GM21390 (cell line): ENCODE data around the gene ALK.

ENCODE experiments used
- ATAC-seq: cut with Tn5 transposase; IDR thresholded peaks from one replicate; pipeline ENCODE4 v1.9.1; 2021; ENCODE audit not compliant: unreplicated experiment

The ALK gene

DNA sequence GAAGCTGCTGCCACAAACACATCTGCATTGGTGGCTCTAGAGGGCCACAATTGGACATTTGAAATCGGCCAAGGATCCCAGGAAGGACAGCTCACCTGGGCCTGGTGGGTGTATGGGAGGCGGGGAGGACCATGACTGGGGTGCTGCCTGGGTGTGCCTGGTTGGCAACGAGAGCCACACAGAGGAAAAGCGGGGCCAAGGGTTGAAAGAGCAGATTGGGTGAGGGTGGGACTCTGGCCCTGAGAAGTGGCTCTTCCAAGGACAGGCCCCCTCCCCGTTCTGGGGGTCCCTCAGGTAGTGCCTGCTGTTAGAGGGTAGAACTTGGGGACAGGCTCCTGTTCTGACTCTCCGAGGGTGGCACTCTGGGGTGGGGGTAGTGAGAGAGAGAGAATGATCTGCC is 703.3 kb downstream of the ALK start:
- ATAC-seq: no peak

DNA sequence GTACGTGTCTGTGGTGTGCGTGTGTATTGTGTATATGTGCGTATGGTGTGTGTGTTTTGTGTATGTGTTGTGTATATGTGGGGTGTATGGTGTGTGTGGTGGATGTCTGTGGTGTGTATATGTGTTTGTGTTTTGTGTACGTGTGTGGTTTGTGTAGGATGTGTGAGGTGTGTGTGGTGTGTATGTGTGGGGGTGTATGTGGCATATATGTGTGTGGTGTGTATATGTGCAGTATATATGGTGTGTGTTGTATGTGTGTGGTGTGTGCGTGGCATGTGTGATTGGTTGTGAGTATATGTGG is 704.8 kb downstream of the ALK start:
- no peak for ATAC-seq

DNA sequence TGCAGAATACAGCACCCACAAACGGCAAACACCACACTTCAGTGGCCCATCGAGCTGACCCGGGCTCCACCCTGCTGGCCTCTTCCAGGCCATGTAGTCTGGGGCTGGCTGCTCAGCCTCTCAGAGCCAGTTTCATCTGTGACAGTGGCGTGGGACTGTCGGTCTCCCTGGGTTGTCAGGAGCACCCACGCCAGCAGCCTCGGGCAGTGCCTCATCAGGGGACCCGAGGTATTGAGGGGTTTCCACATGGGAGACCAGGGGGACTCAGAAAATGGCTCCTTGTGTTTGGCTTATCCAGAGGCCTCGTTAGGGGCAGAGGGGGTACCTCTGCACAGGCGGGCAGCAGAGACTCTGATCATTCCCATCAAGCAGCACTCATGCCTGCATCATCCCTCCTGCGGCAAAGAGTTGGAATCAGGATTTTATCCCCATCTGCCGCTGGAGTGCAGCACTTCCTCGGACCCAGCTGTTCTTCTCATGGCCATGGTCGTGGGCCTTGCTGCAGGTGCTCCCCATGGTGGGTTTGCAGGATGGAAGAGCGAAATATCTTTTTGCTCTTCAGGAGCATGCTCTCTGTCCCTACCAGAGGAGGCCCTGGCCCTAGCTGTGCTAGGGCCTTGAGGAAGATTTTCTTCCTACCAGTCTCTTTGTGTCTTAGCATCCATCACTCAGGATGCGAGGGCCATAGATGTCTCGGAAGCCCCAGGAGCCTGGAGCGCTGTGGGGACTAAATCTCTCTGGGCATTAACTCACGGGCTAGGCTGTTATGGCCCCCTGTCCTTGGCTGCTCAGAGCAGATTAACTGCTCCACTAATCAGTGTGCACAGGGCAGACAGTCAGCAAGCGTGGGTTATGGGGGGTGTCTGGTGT is 705.4 kb downstream of the ALK start:
- no peak for ATAC-seq

DNA sequence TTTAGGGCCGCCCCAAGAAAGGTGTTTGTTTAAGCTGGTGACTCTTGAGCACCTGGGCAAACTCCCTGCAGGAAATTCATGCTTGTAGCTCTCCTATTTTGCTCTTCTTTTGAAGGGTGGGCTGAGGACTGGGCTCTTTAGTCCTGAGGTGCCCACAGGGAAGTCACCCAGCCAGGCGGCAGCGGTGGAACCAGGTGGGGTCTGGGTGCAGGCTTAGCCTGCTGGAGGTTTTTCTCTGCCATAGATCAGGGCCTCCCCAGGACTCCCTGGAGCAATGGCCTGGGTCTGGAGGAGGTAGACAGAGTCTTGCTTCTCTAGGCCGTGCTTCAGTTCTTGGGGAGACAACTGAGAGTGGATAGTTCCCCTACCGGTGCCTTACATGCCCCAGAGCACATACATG is 706.3 kb downstream of the ALK start:
- no peak for ATAC-seq

DNA sequence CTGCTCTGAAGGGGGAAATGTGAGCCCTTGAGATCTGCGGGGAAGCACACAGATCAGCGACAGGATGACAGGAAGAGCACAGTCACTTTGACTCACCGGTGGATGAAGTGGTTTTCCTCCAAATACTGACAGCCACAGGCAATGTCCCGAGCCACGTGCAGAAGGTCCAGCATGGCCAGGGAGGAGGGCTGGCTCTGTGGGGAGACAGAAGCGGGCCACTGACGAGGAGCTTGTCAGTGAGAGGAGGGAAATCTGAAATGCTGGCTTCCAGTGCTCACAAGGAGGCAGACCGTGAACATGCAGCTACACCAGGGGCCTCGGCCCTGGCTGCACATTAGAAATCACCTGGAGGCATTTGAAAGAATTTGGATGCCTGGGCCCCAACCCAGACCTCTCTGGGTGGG is 707.5 kb downstream of the ALK start:
- ATAC-seq: no peak

DNA sequence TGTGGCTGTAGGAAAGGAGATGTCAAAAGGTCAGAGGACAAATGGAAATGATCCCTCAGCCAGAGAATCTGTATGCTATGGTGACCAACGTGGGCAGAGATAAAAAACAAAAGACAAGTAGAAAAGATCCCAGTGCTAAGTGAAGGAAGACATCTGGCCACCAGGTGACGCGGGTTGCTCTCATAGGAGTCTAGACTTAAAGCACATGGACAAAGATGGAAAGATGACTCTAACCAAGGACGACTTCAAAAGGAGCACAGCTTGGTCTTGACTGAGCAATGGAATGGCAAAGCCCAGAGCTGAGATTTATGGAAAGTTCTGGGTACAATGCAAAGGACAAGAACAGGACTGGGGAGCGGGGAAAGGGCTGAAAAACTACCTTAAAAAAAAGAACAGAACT is 709.4 kb downstream of the ALK start:
- ATAC-seq: no peak

DNA sequence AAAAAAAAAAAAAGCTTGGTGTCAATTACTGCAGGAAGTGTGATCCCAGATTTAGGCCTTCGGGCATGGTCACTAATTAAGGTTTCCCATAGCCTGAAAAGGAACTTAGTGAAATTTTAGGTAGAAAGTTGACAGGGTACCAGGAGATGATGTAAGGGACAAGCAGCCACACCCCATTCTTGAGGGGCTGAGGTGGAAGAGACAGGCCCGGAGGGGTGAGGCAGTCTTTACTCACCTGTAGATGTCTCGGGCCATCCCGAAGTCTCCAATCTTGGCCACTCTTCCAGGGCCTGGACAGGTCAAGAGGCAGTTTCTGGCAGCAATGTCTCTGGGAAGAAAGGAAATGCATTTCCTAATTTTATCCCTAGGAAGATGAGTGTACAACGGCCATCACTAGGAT is 711.8 kb downstream of the ALK start:
- ATAC-seq: no peak

DNA sequence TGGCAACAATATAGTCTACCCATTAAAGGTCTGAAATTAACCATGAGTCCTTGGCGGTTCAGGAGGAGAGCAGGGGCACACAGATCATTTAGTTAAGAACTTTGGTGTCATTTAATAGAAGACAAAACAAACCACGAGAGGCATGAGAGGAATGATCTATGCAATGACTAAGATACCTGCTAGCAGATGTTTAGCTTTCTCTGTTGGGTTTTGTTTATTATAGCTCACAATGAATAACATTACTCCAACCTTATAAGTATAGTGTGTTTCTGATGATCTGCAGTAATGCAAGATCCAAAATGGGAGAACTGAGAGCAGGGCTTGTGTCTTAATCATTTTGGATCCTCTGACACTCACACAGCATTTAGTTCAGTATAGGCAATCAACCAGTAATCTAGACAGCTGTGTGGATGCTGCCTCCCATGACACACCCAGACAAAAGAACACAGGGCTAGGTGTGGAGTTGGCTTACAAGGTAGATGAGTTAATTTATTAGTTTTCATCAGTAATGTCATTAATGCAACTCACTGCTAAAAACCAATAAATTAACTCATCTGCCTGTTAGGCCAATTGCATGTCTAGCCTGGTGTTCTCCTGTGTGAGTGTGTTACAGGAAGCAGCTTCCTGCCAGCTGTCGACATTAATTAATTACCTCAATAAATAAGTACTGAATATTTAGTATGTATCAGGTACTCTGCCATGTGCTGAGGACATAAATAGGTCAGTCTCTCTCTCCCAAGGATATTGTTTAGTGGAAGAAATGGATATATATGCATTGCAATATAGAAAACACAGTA is 713.8 kb downstream of the ALK start:
- ATAC-seq: no peak

DNA sequence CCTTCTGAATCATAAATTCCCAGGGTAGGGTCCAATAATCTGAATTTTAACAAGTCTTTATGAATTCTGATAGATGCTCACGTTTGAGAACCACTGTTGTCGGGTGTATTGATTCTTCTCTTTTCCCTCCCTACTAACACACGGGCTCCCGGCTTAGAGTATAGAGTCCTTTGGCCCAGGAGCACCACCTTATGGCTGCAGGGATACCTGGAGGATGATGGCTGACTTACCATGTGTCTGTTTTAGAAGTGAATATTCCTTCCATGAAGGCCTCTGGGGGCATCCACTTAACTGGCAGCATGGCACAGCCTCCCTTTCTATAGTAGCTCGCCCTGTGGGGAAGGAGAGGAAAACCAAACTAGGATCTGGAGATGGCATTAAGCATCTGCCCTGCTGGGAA is 714.4 kb downstream of the ALK start:
- no peak for ATAC-seq

DNA sequence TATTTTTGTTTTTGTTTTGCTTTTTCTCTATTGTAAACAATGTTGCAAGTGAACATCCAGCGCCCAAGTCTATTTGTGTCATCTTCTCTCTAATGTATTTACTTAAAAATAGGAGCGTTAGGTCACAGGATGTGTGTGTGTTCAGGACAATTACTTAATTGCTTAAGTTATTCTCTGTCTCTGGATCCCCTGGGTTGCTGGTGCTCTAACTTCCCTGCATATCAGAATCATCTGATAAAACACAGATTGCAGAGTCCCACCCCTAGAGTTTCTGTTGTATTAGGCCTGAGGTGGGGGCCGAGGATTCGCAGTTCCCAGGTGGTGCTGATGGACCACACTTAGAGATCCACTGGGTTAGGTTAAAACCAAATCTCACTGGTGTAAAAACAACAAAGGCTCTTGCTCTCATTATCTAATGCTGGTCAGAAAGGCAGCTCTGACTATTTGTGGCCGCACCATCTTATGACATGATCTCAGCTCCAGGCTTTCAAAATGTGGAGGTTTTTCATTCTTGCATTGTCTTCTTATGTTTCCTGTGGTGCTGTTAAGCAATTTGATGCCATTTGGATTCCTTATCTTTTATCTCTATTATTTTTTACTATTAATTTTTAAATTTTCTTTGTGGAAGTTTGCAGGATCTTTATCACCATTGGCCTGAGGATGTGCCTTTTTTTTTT is 718.4 kb downstream of the ALK start:
- ATAC-seq: no peak

DNA sequence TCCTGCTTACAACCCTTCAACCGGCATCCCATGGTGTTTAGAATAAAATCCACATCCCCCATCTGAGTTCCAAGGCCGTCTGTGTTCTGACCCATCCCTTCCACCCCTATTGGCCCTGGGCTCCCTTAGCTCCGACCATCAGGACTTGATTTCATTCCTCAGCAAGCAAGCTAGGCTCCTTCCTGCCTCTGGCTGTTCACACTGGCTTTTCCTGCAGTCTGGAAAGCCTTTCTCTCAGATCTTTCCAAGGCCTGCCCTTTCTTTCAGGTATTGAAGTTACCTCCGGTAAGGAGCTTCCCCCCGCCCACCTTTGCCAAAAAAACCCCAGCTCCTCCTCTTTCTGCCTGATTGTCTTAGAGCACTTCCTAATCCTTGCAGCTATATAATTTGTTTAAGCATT is 719.4 kb downstream of the ALK start:
- no peak for ATAC-seq

DNA sequence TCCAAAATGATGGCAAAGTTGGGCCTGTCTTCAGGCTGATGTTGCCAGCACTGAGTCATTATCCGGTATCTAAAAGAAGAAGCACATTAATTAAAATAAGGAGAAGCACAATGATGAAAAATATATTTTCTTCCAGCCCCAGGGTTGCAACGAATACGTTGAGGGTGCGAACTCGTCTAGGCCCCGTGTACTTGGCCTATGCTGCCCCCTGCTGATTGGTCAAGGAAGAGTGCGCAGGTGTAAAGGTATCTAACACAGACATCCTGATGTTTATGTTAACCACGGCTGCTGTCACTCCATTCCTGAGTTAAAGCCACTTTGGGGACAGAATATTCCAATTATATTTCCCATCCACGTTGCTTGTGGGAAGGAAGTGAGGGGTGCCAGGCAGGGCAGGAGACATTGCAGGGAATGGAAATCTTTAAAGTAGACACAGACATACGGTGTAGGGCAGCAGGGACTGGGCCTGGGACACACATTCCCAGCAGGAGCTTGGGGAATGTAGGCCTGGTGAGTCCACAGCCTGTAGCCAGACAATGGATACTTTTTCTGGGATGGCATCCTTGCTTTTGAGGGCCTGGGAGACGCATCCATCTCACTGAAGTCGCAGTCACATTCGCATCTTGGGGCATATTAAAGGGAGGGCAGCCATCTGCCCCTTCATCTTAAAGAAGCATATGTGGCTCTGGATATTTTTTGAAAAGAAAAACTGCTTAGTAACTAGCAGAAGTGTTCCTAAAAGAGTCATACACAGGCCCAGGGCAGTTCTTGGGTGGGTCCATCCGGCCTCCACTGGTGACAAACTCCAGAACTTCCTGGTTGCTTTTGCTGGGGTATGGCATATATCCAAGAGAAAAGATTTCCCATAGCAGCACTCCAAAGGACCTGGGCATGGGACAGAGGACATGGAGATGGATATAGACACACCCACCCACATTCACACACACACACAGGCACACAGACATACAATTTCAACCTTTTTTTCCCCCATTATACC is 724.3 kb downstream of the ALK start:
- ATAC-seq: peak; percentile 58

DNA sequence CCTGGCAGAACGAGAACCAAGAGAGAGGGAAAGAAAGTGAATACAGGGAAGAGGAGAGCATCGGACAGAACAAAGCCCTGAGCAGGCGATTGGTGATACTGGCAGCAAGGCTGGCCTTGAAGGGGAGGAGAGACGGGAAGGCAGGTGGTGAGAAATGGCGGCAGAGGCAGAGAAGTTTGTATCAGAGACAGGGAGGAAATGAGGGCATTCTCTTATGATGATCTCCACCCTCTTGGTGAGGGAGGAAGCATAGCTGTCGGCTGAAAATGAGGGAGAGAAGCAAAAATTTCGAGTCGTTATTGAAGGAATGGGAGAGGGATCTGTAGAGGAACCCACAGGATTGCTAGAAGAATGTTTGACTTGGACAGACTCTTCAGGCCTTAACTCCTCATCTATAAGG is 725.6 kb downstream of the ALK start:
- no peak for ATAC-seq

DNA sequence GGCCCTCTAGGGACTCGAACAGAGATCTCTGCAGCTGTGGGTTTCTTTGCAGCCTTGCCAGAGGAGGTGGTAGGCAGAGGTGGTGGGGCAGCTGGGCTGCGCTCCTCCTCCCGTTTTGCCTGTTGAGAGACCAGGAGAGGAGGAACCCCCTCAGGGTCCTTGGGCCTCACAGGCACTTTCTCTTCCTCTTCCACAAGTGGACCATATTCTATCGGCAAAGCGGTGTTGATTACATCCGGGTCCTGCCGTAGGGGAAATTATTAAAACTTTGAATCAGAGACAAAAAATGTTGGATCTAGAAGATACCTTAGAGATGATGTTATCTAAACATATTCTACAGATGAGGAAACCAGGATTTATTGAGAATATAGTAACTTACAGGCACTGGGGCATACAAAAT is 727.7 kb downstream of the ALK start:
- ATAC-seq: no peak

DNA sequence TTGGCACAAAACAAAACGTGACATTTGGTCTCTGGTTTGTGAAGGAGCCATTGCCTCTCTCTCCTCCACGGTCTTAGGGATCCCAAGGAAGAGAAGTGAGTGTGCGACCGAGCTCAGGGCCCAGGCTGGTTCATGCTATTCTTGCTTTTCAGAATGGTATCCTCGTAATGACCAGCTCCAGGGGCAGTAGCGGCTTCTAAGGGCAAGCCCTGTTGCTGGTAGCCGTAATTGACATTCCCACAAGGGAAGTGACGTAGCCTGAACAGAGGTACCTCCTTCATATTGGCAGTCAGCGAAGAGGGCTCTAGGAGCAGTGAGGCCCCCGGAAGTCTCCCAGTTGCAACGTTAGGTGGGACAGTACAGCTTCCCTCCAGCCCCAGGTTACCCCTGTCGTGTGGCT is 728.3 kb downstream of the ALK start:
- ATAC-seq: no peak

DNA sequence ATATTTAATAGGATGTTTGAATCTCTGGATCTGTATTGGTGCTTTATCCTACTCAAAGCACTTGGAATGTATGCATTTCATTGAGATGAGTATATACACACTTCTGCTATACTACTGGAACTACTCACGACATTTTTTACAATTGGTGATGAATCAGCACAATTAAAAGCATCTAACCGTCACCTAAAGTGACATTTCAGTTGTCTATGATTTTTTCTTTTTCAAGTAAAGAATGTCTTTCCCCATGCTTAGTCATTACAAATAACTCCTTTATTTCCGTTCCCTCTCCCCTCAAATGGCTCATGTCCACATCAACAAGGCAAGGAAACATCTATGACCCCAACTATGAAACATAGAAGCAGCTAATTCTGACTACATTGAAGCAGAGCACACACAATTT is 728.9 kb downstream of the ALK start:
- no peak for ATAC-seq

DNA sequence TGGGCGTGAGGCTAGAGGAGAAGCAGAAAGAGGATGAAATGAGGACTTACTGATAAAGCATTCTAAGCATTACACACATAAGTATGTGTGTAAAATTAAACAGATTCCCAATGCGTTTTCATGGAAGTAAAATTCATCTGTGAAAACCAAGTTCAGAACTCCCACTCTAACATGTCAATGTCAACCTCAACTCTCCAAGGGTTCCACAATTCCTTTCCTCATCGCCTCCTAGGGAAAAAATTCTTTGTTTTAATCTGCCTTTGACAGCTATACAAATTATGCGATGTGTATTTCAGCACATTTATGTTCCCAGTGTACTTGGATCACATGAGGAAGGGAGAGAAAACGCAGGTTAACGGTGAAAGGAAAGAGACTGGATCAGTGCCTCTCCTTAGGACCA is 729.6 kb downstream of the ALK start:
- no peak for ATAC-seq

DNA sequence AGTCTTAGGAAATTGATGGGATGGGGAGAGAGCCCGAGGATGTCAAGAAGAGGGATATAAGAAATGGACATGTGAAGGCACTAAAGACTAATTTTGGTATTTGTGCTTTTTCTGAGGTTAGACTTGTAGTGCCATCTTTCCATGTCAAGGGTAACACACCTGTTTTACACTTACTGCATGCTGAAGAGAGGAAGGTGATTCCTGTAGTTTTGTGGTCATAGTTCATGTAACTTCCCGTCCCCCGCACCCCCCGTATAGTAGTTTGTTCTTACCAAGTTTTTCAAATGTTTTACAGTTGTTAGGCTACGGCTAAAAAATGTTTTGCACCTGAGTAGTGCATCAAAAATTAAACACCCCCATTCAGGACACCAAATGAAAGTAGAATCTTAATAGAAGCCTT is 732.3 kb downstream of the ALK start:
- peak; percentile 74 for ATAC-seq

DNA sequence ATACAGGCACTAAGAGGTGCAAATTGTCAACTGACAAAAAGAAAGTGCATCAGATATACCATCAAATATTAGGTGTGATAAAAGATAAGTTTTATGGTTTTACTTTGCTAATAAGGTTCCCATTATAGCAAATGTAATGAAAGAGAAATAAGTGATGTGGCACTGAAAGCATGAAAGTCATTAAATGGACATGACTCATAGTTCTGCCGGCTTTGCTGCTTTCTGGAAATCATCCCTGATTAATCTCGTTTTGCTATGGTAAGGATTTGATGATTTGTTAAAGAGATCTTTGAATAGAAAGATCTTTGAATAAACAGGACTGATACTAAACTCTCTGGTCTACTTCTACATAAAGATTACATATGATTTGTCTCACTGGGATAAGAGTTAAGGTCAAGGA is 733.5 kb downstream of the ALK start:
- no peak for ATAC-seq

DNA sequence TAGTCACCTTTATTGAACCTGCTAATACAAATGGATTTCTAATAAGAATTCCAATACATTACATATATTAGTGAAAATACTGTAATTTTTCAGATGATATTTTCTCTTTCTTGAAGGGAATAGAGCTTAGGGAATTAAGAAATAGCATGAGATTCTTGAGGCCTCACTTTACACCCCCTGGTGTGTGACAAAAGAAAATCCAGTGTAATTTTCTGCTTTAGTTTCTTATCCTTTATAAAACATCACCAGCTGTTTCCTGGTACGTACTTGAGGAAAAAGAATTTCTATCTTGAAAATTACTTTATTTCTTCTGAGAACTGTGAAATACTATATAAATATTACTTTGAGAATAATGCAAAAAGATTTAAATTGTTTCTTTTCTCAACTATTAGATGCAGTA is 734.6 kb downstream of the ALK start:
- no peak for ATAC-seq

DNA sequence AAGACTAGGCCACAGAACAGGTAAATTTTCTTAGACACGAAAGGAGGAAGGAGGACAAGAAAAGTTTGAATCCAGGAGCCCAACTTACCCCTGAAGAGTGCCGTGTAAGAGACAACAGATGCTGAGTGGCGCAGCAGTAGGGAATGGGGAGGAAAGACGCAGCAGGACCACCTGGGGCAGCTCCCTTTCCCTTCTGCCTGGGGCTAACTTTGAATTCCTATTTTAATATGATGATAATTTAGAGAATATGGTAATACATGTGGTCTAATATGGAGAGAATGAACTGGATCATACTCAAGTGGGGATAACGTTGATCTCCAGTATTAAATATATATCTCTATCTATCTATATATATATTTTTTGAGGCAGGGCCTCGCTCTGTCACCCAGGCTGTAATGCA is 736.9 kb downstream of the ALK start:
- no peak for ATAC-seq
